Ammon's horn (tissue), 1 donor: ENCODE measurements around the gene PHLDB3.
"Not testable (repeated sequence)": the region's sequence is repeated elsewhere in the genome, so short reads cannot be mapped to it uniquely, and the experiment has no call there.

ENCODE experiments used
- DNase-seq: peaks from one replicate; pipeline ENCODE4 v3.0.0-alpha.2; 2016; ENCODE audit warnings: low spot score

The PHLDB3 gene

GRCh38 chr19:43526884-43527859 is 22.6 kb upstream of the PHLDB3 start, which contains the start of gene ETHE1:
Gene ETHE1 (minus strand): TSS chr19:43527201. CDS start chr19:43527177, 24 bp downstream.
- peak; percentile 87 for DNase-seq

GRCh38 chr19:43525836-43526771 is 21.6 kb upstream of the PHLDB3 start:
- DNase-seq = no peak

GRCh38 chr19:43524922-43525835 is 20.6 kb upstream of the PHLDB3 start:
- peak; percentile 54 for DNase-seq

- DNase-seq = not testable (repeated sequence)
Measured at GRCh38 chr19:43523696-43524095, 19.1 kb upstream of the PHLDB3 start.

- DNase-seq = no peak
Measured at GRCh38 chr19:43522929-43523328, 18.4 kb upstream of the PHLDB3 start.

GRCh38 chr19:43519436-43520088 is 15.0 kb upstream of the PHLDB3 start:
- peak; percentile 92 for DNase-seq

- DNase-seq = no peak
Measured at GRCh38 chr19:43518051-43518450, 13.5 kb upstream of the PHLDB3 start.

GRCh38 chr19:43512399-43512798 is 7.9 kb upstream of the PHLDB3 start:
- DNase-seq = not testable (repeated sequence)

GRCh38 chr19:43511324-43511723 is 6.8 kb upstream of the PHLDB3 start:
- no peak for DNase-seq

GRCh38 chr19:43510713-43511112 is 6.2 kb upstream of the PHLDB3 start:
- DNase-seq = no peak

- DNase-seq = no peak
Measured at GRCh38 chr19:43507880-43508279, 3.3 kb upstream of the PHLDB3 start.

- no peak for DNase-seq
Measured at GRCh38 chr19:43506629-43507028, 2.1 kb upstream of the PHLDB3 start.

- no peak for DNase-seq
Measured at GRCh38 chr19:43505941-43506340, 1.4 kb upstream of the PHLDB3 start.

GRCh38 chr19:43505186-43505456 is 575 bp upstream of the PHLDB3 start:
- no peak for DNase-seq

- peak; percentile 97 for DNase-seq
Measured at GRCh38 chr19:43503501-43504425, 783 bp downstream of the PHLDB3 start.

GRCh38 chr19:43502419-43502976 is 2.0 kb downstream of the PHLDB3 start:
- DNase-seq = no peak

- no peak for DNase-seq
Measured at GRCh38 chr19:43501661-43502418, 2.7 kb downstream of the PHLDB3 start.

- no peak for DNase-seq
Measured at GRCh38 chr19:43499042-43499441, 5.5 kb downstream of the PHLDB3 start.
